ENCODE measurements around the gene CA10.

GRCh38 chr17:51830451-51830850 lies 328.1 kb downstream of the CA10 start:
- TF ChIP-seq CTCF (IDR thresholded peaks at IDR 0.05; ENCODE audit: poor library complexity, severe bottlenecking) (no peak), TAF1 (IDR thresholded peaks at IDR 0.05; ENCODE audit: low read depth) (no peak), EP300 (conservative IDR thresholded peaks at IDR 0.05; ENCODE audit: poor library complexity, severe bottlenecking) (no peak), EZH2 (IDR thresholded peaks at IDR 0.05; ENCODE audit: borderline replicate concordance, insufficient read depth, low read length, poor library complexity, severe bottlenecking) (no peak), POLR2AphosphoS5 (IDR thresholded peaks at IDR 0.05) (no peak), RAD21 (conservative IDR thresholded peaks at IDR 0.05) (no peak), SMC3 (conservative IDR thresholded peaks at IDR 0.05; ENCODE audit: poor library complexity) (no peak)
